ENCODE data around the gene MANBA. TPM values are rescaled to one million over a fixed set of nuclear protein-coding genes. Genes with fewer than 3 reads are reported as not detected.
A peak's percentile ranks its signal among the peaks of the same experiment; 100 is the strongest.

Gene MANBA
- total and polyA plus RNA-seq, 2 of the 13 experiments (the other 11 are each of a cell fraction or from before 2014, with no cell fraction given) = 11.7 to 33.3 TPM

DNA sequence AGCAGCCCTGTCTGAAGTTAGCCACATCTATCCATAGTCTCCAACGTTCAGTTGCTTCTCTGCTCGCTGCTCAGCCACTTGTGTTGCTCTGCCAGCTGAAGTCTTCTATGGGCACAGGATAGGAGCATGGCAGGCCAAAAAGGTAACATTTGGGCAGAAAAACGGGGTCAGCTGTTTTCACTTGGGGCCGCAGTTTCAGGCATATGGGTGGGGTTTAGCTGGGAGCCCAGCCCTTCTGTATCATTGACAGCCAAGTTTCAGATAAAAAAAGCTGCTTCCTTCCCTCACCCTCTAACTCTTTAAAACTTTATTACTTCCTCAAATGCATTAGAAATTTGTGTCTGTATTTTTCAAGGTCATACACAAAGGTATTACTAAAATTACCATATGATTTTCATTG, 18.4 kb upstream of the MANBA start:
- ATAC-seq (peak; percentile 20), DNase-seq (ENCODE audit: low spot score) (no peak), FAIRE-seq (no peak)
- Histone ChIP-seq H3K9me3 (ENCODE audit: low read length) (no peaks in the 10 kb centered on the region), H4K20me1 (ENCODE audit: insufficient read depth, low read length) (no peaks in the 10 kb centered on the region), H3K4me3 (replicated peaks in 1 of 3; ENCODE audit: insufficient read depth in 1 of 3, low read depth in 2 of 3, low read length in 3 of 3) (peak overlapping the region; percentile 9 to 53 (median 29)), H3K79me2 (ENCODE audit: insufficient read depth, low read length) (no peaks in the 10 kb centered on the region), H3K36me3 (replicated peaks in 1 of 2; ENCODE audit: control insufficient read depth in 1 of 2, insufficient read depth in 2 of 2, low read length in 2 of 2) (no peaks in the 10 kb centered on the region), H3K27ac (ENCODE audit: extremely low read length, insufficient read depth, low read length) (peak overlapping the region; percentile 35), H3K27me3 (ENCODE audit: control insufficient read depth in 1 of 2, insufficient read depth in 2 of 2, low read length in 2 of 2) (no peaks in the 10 kb centered on the region), H2AFZ (ENCODE audit: low read length) (peak overlapping the region; percentile 38), H3K4me2 (ENCODE audit: low read depth, low read length) (peak overlapping the region; percentile 73), H3K9ac (ENCODE audit: insufficient read depth, low read depth, low read length) (no peak overlapping the region), H3K4me1 (ENCODE audit: insufficient read depth, low read length) (peaks cover 49% of the 10 kb centered on the region)
- POLR2A ChIA-PET = interaction anchor here (1.0 to 4.2 kb wide), 3 partner anchors 18 to 90 kb away, joined by 4 to 16 read pairs (median 5); partner anchors contain the start of genes MANBA and UBE2D3
- TF ChIP-seq MIER3 (CRISPR knock-in tag; IDR thresholded peaks at IDR 0.05; ENCODE audit: borderline replicate concordance) (no peak), DMAP1 (CRISPR knock-in tag; IDR thresholded peaks at IDR 0.05) (peak; percentile 5; the same call in 1 of the 2 replicates), MIER2 (CRISPR knock-in tag; IDR thresholded peaks at IDR 0.05) (no peak), HHEX (CRISPR knock-in tag; IDR thresholded peaks at IDR 0.05) (no peak), RNF2 (conservative IDR thresholded peaks at IDR 0.05; ENCODE audit: low read depth) (no peak)
- TF ChIP-seq, protein P1, sequence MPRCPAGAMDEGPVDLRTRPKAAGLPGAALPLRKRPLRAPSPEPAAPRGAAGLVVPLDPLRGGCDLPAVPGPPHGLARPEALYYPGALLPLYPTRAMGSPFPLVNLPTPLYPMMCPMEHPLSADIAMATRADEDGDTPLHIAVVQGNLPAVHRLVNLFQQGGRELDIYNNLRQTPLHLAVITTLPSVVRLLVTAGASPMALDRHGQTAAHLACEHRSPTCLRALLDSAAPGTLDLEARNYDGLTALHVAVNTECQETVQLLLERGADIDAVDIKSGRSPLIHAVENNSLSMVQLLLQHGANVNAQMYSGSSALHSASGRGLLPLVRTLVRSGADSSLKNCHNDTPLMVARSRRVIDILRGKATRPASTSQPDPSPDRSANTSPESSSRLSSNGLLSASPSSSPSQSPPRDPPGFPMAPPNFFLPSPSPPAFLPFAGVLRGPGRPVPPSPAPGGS (CRISPR knock-in tag; IDR thresholded peaks at IDR 0.05) = no peak
- TF ChIP-seq, protein P2, sequence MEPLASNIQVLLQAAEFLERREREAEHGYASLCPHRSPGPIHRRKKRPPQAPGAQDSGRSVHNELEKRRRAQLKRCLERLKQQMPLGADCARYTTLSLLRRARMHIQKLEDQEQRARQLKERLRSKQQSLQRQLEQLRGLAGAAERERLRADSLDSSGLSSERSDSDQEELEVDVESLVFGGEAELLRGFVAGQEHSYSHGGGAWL (CRISPR knock-in tag; IDR thresholded peaks at IDR 0.05) = 0 out of 2 replicates have a peak, but pooled peaks have one; percentile 2
- TF ChIP-seq, protein P3, sequence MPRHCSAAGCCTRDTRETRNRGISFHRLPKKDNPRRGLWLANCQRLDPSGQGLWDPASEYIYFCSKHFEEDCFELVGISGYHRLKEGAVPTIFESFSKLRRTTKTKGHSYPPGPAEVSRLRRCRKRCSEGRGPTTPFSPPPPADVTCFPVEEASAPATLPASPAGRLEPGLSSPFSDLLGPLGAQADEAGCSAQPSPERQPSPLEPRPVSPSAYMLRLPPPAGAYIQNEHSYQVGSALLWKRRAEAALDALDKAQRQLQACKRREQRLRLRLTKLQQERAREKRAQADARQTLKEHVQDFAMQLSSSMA (CRISPR knock-in tag; IDR thresholded peaks at IDR 0.05) = 0 out of 2 replicates have a peak, but pooled peaks have one; percentile 26
- TF ChIP-seq, protein P4, sequence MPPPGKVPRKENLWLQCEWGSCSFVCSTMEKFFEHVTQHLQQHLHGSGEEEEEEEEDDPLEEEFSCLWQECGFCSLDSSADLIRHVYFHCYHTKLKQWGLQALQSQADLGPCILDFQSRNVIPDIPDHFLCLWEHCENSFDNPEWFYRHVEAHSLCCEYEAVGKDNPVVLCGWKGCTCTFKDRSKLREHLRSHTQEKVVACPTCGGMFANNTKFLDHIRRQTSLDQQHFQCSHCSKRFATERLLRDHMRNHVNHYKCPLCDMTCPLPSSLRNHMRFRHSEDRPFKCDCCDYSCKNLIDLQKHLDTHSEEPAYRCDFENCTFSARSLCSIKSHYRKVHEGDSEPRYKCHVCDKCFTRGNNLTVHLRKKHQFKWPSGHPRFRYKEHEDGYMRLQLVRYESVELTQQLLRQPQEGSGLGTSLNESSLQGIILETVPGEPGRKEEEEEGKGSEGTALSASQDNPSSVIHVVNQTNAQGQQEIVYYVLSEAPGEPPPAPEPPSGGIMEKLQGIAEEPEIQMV (CRISPR knock-in tag; IDR thresholded peaks at IDR 0.05; ENCODE audit: low read depth) = peak; percentile 49; the same call in 1 of the 2 replicates
- no TSS peak for BruUV-seq (replicated peaks)
- CTCF ChIA-PET (ENCODE audit: low intra/inter-chr PET ratio, low total read pairs) = no interaction called here
- 0% methylated on average over 4 of the region's 4 CpGs for WGBS (ENCODE audit: low lambda C conversion rate)
- intact Hi-C loops (cut with micrococcal nuclease; ENCODE audit: unreplicated experiment) = no loop called here
- in situ Hi-C loops (cut with HindIII; ENCODE audit: extremely low pct_ligation_motif_present, low pct_unique_long_range_greater_than_20kb) = no loop called here
